Type B pancreatic cell (in vitro differentiated cells): ENCODE results near the gene DCAKD. TPM values are rescaled to one million over a fixed set of nuclear protein-coding genes. Genes with fewer than 3 reads are reported as not detected.

Experiments
- DNase-seq: peaks from one replicate; pipeline ENCODE4 v3.0.0; 2021; ENCODE audit warnings: mixed read lengths; ENCODE audit not compliant: unreplicated experiment; ENCODE audit errors: extremely low spot score
- H3K27ac Mint-ChIP-seq: 2 replicates; pipeline ENCODE4 v1.8.0; 2021; ENCODE audit warnings: mild to moderate bottlenecking, mixed read lengths
- H3K27me3 Mint-ChIP-seq: 2 replicates; pipeline ENCODE4 v1.8.0; 2021; ENCODE audit warnings: mixed read lengths
- H3K36me3 Mint-ChIP-seq: 2 replicates; pipeline ENCODE4 v1.8.0; 2021; ENCODE audit warnings: mixed read lengths
- H3K4me1 Mint-ChIP-seq: one replicate; pipeline ENCODE4 v1.8.0; 2021; ENCODE audit warnings: mixed read lengths; ENCODE audit not compliant: unreplicated experiment
- H3K4me3 Mint-ChIP-seq: 2 replicates; pipeline ENCODE4 v1.8.0; 2021; ENCODE audit warnings: mild to moderate bottlenecking, mixed read lengths
- H3K9me3 Mint-ChIP-seq: 2 replicates; pipeline ENCODE4 v1.8.0; 2021; ENCODE audit warnings: mixed read lengths
- CTCF ChIP-seq: fragments of 200-600 bp; sonication (generic); conservative IDR thresholded peaks from 2 replicates; pipeline ENCODE4 v1.5.0; 2021; ENCODE audit warnings: antibody characterized with exemption, mild to moderate bottlenecking
- total RNA-seq: library from RNA; stranded (reverse); gene quantifications from 2 replicates; pipeline ENCODE4 v1.2.1, GENCODE V29; 2021; ENCODE audit warnings: low replicate concordance

DCAKD gene
- total RNA-seq, 1 donor from 2014 or later = 57.5 TPM

GRCh38 chr17:45003877-45004276 is 47.6 kb downstream of the DCAKD start:
- Mint-ChIP-seq H3K36me3 (no peaks in the 10 kb centered on the region), H3K9me3 (peaks cover 4% of the 10 kb centered on the region), H3K4me1 (peaks cover 29% of the 10 kb centered on the region), H3K4me3 (no peak overlapping the region), H3K27me3 (peaks cover 24% of the 10 kb centered on the region), H3K27ac (no peak overlapping the region)
- no peak for TF ChIP-seq CTCF
- DNase-seq = no peak

GRCh38 chr17:45001310-45001709 is 50.1 kb downstream of the DCAKD start:
- Mint-ChIP-seq H3K9me3 (peaks cover 7% of the 10 kb centered on the region), H3K4me3 (no peak overlapping the region), H3K36me3 (no peaks in the 10 kb centered on the region), H3K4me1 (peaks cover 17% of the 10 kb centered on the region), H3K27ac (no peak overlapping the region), H3K27me3 (peaks cover 25% of the 10 kb centered on the region)
- DNase-seq = no peak
- no peak for TF ChIP-seq CTCF

- H3K27me3 Mint-ChIP-seq = peaks cover 31% of the 10 kb centered on the region
- H3K27ac Mint-ChIP-seq = no peak overlapping the region
- H3K9me3 Mint-ChIP-seq = peaks cover 7% of the 10 kb centered on the region
- H3K4me3 Mint-ChIP-seq = no peak overlapping the region
- peaks cover 17% of the 10 kb centered on the region for H3K4me1 Mint-ChIP-seq
- DNase-seq = no peak
- no peaks in the 10 kb centered on the region for H3K36me3 Mint-ChIP-seq
- no peak for TF ChIP-seq CTCF
Measured at GRCh38 chr17:44999433-44999832, 52.0 kb downstream of the DCAKD start.

GRCh38 chr17:44998646-44999045 is 52.8 kb downstream of the DCAKD start:
- Mint-ChIP-seq H3K27ac (no peak overlapping the region), H3K27me3 (peaks cover 30% of the 10 kb centered on the region), H3K36me3 (no peaks in the 10 kb centered on the region), H3K4me1 (peaks cover 9% of the 10 kb centered on the region), H3K4me3 (no peak overlapping the region), H3K9me3 (peaks cover 7% of the 10 kb centered on the region)
- TF ChIP-seq CTCF = no peak
- DNase-seq = no peak

- Mint-ChIP-seq H3K27me3 (peaks cover 25% of the 10 kb centered on the region), H3K27ac (no peak overlapping the region), H3K4me1 (peaks cover 3% of the 10 kb centered on the region), H3K36me3 (no peaks in the 10 kb centered on the region), H3K4me3 (no peak overlapping the region), H3K9me3 (peaks cover 7% of the 10 kb centered on the region)
- DNase-seq = no peak
- no peak for TF ChIP-seq CTCF
Measured at GRCh38 chr17:44997733-44998520, 53.5 kb downstream of the DCAKD start.
